WERI-Rb-1 (cell line): ENCODE data around the gene LHFPL5.

Source experiments
- DNase-seq: peaks from one replicate; pipeline ENCODE4 v3.0.0-alpha.2; 2020
- H3K27ac ChIP-seq: fragments of 250-450 bp; sonication (Bioruptor Pico); 2 replicates; pipeline ENCODE4 v1.5.1; 2020; ENCODE audit warnings: mild to moderate bottlenecking, moderate library complexity
- H3K27me3 ChIP-seq: fragments of 250-450 bp; sonication (Bioruptor Pico); 2 replicates; pipeline ENCODE4 v1.5.1; 2021; ENCODE audit warnings: mild to moderate bottlenecking, low read depth, moderate library complexity; ENCODE audit not compliant: insufficient read depth, severe bottlenecking
- H3K36me3 ChIP-seq: fragments of 250-450 bp; sonication (Bioruptor Pico); 2 replicates; pipeline ENCODE4 v1.5.1; 2020; ENCODE audit warnings: mild to moderate bottlenecking, moderate library complexity
- H3K4me3 ChIP-seq: 2 replicates; pipeline ENCODE4 v1.5.1; 2011; ENCODE audit warnings: low read depth, mild to moderate bottlenecking, control low read depth, low read length
- H3K9me3 ChIP-seq: fragments of 250-450 bp; sonication (Bioruptor Pico); 2 replicates; pipeline ENCODE4 v1.5.1; 2021; ENCODE audit warnings: mild to moderate bottlenecking, moderate library complexity; ENCODE audit not compliant: severe bottlenecking
- TF ChIP-seq, protein P1 (sequence below): IDR thresholded peaks from 2 replicates; pipeline ENCODE4 v1.5.1; 2011; ENCODE audit warnings: low read depth, mild to moderate bottlenecking, control low read depth, inconsistent platforms, low read length

Gene LHFPL5

DNA sequence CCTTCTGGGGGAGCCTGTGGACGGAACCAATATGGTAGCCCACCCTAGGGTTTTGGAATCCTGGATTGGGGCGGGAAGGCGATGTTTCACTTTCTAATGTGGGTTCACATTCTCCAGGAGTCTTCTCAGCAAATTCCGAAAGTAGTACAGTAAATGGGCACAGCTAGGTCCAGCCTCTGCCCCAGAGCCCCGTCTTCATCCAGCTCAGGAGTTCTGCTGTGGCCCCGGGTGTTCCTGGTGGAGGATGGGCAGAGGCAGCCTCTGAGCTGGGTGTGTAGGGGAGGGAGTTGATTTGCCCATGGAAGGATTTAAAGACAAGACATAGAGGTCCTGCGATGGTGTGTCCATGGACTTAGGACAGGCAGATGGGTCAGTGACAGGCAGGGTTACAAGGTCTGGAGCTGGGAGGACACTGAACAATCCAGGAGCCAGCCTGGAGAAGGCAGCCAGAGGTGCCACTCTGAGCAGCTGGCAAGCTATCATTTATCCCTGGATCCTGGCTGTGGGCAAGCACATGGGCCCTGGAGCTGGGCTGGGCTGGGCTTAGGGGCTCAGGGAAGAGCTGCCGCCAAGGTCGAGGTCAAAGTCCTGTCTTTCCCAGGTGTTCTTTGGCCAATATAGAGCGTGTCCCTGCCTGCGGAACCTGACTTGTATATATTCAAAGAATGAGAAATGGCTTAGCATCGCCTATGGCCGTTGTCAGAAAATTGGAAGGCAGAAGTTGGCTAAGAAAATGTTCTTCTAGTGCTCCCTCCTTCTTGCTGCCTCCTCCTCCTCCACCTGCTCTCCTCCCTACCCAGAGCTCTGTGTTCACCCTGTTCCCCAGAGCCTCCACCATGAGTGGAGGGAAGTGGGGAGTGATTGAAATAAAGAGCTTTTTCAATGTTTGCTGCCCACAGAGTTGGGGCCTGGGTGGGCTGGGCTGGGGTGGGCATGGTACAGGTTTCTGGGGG lies 17.6 kb upstream of the LHFPL5 start:
- no peak for DNase-seq
- Histone ChIP-seq H3K27me3 (peaks cover 3% of the 10 kb centered on the region), H3K36me3 (no peaks in the 10 kb centered on the region), H3K9me3 (no peaks in the 10 kb centered on the region), H3K27ac (no peak overlapping the region), H3K4me3 (no peak overlapping the region)
- TF ChIP-seq, protein P1, sequence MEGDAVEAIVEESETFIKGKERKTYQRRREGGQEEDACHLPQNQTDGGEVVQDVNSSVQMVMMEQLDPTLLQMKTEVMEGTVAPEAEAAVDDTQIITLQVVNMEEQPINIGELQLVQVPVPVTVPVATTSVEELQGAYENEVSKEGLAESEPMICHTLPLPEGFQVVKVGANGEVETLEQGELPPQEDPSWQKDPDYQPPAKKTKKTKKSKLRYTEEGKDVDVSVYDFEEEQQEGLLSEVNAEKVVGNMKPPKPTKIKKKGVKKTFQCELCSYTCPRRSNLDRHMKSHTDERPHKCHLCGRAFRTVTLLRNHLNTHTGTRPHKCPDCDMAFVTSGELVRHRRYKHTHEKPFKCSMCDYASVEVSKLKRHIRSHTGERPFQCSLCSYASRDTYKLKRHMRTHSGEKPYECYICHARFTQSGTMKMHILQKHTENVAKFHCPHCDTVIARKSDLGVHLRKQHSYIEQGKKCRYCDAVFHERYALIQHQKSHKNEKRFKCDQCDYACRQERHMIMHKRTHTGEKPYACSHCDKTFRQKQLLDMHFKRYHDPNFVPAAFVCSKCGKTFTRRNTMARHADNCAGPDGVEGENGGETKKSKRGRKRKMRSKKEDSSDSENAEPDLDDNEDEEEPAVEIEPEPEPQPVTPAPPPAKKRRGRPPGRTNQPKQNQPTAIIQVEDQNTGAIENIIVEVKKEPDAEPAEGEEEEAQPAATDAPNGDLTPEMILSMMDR = no peak

DNA sequence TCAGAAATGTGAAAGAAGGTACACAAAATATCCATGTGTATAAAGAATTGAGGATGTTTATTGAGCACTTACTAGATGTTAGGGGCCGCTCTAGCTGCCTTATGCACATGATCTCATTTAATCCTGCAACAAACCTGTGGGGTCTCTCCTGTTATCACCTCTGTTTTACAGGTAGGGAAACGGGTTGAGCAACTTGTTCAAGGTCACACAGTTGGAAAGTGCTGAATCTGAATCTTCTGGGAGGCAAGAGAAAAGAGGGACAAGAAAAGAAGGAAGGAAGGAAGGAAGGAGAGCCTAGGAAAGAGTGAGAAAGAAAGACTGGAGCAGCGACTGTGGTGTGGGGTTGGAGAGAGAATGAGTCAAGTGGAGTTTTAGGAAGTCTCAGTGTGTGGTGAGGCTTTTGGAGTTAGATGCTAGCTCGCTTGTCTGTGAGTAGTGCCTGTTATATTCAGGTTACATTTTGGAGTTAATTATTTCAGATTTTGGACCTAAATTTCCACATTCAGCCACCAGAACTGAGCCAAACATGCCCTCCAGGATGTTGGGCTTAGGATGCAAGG lies 16.6 kb upstream of the LHFPL5 start:
- H3K4me3 ChIP-seq = no peak overlapping the region
- no peak for DNase-seq
- TF ChIP-seq, protein P1 = no peak
- peaks cover 3% of the 10 kb centered on the region for H3K27me3 ChIP-seq
- H3K9me3 ChIP-seq = no peaks in the 10 kb centered on the region
- H3K27ac ChIP-seq = no peak overlapping the region
- H3K36me3 ChIP-seq = no peaks in the 10 kb centered on the region

DNA sequence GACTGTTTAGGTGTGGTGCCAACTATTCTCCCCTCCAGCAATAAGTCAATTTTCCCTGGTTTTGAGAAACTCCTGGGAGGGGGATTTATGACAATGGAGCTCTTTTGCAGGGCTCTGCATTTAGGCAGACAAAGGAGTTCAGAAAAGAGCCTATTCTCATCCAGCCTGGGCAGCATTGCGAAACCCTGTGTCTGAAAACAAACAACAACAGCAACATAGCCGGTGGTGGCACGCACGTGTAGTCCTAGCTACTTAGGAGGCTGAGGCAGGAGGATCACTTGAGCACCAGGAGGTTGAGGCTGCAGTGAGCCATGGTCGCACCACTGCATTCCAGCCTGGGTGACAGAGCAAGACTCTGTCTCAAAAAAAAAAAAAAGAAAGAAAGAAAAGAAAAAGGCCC lies 14.5 kb upstream of the LHFPL5 start:
- no peak overlapping the region for H3K27ac ChIP-seq
- peaks cover 3% of the 10 kb centered on the region for H3K27me3 ChIP-seq
- no peaks in the 10 kb centered on the region for H3K36me3 ChIP-seq
- H3K4me3 ChIP-seq = no peak overlapping the region
- no peak for DNase-seq
- TF ChIP-seq, protein P1 = no peak
- H3K9me3 ChIP-seq = no peaks in the 10 kb centered on the region

DNA sequence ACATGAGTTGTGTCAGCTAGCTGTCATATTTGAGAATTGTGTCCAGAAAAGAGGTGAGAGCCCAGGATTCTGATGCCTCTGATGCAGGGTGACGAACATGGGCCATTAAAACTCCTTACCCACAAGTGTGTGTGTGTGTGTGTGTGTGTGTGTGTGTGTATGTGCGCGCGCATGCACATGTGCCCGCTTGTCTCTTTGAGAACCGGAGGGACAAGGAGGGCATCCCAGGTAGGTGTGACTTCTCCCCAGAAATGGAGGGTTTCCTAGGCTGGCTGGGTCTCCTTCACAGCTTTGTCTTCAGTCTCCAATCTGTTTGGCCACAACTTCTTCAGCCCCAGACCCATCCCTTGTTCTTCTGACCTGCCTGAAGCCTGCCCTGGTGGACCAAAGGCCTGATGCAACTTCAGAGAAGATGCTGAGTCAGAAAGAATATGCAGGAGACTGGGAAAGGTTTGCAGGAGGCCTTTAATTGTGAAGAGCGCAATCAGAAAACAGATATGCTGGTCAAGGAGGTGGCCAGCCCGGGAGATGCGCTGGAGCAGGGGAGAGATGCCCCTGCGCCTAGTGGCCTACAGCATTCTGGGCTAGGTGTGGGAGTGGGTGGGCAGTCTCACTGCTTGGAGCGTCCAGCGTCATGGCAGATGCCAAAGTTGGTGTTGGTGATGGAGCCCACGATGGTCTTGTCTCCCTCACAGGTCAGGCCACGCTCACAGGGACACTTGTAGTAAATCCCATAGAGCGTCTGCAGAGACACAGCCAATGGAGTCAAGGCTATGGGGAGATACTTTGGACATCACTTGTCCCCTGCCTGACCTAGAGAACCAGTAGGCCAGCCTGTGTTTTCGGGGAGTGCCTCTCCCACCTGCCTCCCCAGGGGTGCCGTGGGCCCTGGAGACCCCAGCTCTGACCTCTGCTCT lies 10.4 kb upstream of the LHFPL5 start:
- TF ChIP-seq, protein P1 = no peak
- Histone ChIP-seq H3K27me3 (no peaks in the 10 kb centered on the region), H3K9me3 (no peaks in the 10 kb centered on the region), H3K4me3 (no peak overlapping the region), H3K27ac (no peak overlapping the region), H3K36me3 (no peaks in the 10 kb centered on the region)
- no peak for DNase-seq

DNA sequence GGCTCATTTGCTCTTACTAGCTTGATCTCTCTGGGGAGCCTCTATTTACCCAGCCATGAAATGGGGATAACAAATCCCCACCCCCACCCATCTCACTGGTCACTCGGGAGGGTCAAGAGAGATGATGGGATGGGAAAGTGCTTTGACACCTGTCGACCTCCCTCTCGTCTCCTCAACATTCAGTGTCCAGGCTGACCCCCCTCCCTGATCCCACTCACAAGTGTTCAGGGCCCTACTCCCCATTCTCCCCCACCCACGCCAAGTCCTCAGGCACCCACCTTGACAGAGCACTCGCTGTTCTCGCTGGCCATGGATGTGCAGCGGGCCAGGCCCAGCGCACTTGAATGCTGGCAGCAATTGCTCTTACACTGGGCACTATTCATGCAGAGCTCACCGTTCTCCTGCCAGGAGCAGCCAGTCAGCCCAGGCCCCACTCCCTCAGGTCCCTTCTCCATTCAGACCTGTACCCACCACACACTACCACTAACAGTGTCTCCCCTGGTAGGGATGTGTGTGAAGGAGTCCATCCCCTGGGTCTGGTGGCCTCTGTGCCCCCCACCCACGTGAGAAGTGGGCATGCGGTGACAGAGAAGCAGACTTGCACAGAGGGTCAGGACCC lies 9.6 kb upstream of the LHFPL5 start:
- TF ChIP-seq, protein P1 = no peak
- no peak for DNase-seq
- H3K36me3 ChIP-seq = no peaks in the 10 kb centered on the region
- H3K4me3 ChIP-seq = no peak overlapping the region
- no peak overlapping the region for H3K27ac ChIP-seq
- H3K9me3 ChIP-seq = no peaks in the 10 kb centered on the region
- no peaks in the 10 kb centered on the region for H3K27me3 ChIP-seq
